Stimulated activated naive CD4-positive, alpha-beta T cell treated with Interleukin-2 at 50 U/mL for 16 hours (primary cell): ENCODE data around the gene SEPTIN6.

ENCODE experiments used
- DNase-seq: peaks from one replicate; lab custom pipeline; 2025; lab: John Stamatoyannopoulos, UW

The SEPTIN6 gene

DNA sequence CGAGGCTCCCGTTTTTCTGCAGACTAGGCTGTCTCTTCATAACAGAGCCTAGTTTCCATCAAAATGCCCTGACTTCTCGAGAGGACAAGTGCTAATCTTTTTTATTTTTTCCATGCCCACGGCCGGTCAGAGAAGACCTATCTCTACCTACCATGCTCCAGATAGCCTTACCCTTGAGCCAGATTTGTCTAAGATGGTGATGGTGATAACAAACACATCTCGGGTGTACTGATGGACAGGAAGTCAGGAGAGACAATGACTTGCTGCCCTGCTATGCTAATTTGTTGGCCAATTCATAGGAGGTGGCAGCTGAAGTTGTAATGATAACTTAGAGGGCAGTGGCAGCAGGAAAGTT, 44.6 kb downstream of the SEPTIN6 start:
- no peak for DNase-seq

DNA sequence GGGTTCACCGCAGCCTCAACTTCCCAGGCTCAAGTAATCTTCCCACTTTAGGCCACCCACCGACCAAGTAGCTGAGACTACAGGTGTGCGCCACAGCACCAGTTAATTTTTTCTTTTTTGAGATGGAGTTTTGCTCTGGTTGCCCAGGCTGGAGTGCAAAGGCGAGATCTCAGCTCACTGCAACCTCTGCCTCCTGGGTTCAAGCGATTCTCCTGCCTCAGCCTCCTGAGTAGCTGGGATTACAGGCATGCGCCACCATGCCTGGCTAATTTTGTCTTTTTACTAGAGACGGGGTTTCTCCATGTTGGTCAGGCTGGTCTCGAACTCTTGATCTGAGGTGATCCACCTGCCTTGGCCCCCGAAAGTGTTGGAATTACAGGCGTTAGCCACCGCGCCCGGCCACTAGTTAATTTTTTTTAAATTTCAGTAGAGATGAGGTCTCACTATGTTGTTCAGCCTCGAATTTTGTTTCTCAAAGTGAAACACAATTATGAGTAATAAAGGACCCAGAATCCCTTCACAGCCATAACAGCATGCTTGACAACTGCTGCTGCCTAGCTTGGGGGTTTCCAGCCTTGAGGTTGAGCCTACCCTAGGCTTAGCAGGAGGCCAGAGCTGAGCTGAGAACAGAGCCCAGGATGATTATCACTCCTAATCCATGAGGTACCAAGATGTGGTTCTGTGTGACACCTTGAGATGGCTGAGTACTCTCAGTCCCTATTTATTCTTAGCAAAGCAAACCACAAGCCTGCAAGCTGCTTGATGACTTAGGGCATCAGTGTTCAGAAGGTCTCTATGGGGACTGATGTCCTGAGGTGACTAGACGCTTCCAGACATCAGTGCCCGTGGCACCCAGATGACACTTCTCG, 45.2 kb downstream of the SEPTIN6 start:
- DNase-seq: peak; percentile 73

DNA sequence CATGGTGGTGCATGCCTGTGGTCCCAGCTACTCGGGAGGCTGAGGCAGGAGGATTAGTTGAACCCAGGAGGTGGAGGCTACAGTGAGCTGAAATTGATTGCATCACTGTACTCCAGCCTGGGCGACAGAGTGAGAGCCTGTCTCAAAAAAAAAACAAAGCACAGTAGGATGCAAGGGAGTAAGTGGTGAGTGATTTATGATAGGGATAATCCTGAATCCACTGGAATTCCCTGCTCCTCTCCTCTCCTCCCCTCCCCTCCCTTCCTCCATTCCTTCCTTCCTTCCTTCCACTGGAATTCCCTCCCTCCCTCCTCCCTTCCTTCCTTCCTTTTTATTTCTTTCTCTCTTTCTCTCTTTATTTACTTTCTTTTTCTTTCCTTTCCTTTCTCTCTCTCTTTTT, 45.9 kb downstream of the SEPTIN6 start:
- DNase-seq: no peak

DNA sequence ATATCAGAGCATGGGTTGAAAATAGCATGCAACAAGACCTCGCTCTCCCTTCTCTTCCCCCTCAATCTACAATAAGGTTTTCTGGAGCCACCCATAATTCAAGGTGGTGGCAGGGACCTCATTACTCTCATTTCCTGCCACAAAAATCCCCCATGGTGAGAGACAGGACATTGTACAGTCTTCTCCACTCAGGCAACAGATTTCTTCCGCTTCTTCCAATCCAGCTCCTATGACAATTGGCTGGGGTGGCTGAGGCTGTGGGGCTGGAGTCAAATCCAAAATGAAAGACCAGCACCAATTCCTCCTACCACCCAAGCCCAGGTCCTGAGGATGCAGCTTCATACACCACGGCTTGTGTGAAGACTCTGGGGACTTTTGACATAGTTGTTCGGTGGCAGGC, 46.5 kb downstream of the SEPTIN6 start:
- DNase-seq: no peak

DNA sequence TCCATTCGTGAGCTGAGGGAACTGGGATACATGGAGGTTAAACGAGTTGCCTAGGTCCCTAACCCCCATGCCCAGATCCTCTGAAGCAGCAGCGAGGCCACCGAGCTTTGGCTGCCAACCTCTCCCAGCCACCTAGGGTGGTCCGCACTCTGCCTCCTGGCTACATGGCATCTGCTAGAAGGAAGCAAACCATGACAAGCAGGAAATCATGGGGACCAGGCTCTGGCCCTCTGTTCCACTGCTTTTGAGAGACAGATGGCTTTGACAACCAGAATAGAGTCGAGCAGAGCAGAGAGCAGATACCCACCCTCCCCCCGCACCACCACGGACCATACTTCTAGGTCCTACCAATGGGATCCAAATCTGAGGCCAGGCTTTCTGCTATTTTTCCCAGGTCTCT, 49.3 kb downstream of the SEPTIN6 start:
- DNase-seq: no peak
